ENCODE data around the gene GLDN. TPM values are rescaled to one million over a fixed set of nuclear protein-coding genes. Genes with fewer than 3 reads are reported as not detected.

GLDN gene
- total RNA-seq = 1 to 10 TPM; 2.2 to 9.9 (median 4.3) TPM

- intact Hi-C loops (cut with DNase I) = no loop called here
- Histone ChIP-seq H3K27ac (replicated peaks in 1 of 4) (peak within 1 kb of the TSS; percentile 37 to 69 (median 56)), H3K4me3 (peak within 1 kb of the TSS; percentile 53 to 61 (median 57)), H3K9me3 (no peaks in the 10 kb centered on the region), H3K27me3 (peaks cover 0 to 18% (median 0%) of the 10 kb centered on the region in 4 donors), H3K4me1 (peaks cover 20 to 34% (median 30%) of the 10 kb centered on the region in 4 donors), H3K36me3 (no peaks in the 10 kb centered on the region)
- 20% methylated on average over 11 of the region's 76 CpGs for WGBS
- TF ChIP-seq POLR2AphosphoS5 (IDR thresholded peaks at IDR 0.05) (peak in 1 of 2 donors; percentile 16), POLR2A (IDR thresholded peaks at IDR 0.05; ENCODE audit: low read depth) (no peak), EP300 (IDR thresholded peaks at IDR 0.05) (no peak), CTCF (IDR thresholded peaks at IDR 0.05) (no peak)
- no peak for DNase-seq (ENCODE audit: extremely low spot score)
Observed at GRCh38 chr15:51341366-51342226, at the start of gene GLDN. TSS of gene GLDN (plus strand) at chr15:51341655. CDS start at chr15:51341685, 30 bp downstream.

- Histone ChIP-seq H3K27me3 (no peaks in the 10 kb centered on the region), H3K36me3 (no peaks in the 10 kb centered on the region), H3K4me3 (no peak overlapping the region), H3K9me3 (no peaks in the 10 kb centered on the region), H3K4me1 (peaks cover 3 to 32% (median 13%) of the 10 kb centered on the region in 4 donors), H3K27ac (replicated peaks in 1 of 4) (peak overlapping the region; percentile 44 to 52 (median 44))
- intact Hi-C loops (cut with DNase I) = no loop called here
- WGBS = 32% methylated on average over 2 of the region's 2 CpGs
- TF ChIP-seq POLR2A (IDR thresholded peaks at IDR 0.05; ENCODE audit: low read depth) (no peak), EP300 (IDR thresholded peaks at IDR 0.05) (no peak), POLR2AphosphoS5 (IDR thresholded peaks at IDR 0.05) (no peak), CTCF (IDR thresholded peaks at IDR 0.05) (no peak)
- no peak for DNase-seq (ENCODE audit: extremely low spot score)
Observed at GRCh38 chr15:51298620-51299019, 42.8 kb upstream of the GLDN start.

GRCh38 chr15:51299187-51300015, 42.1 kb upstream of the GLDN start:
- no peak overlapping the region for H3K4me3 ChIP-seq
- no peaks in the 10 kb centered on the region for H3K9me3 ChIP-seq
- WGBS = 80% methylated on average over 5 of the region's 5 CpGs
- TF ChIP-seq POLR2A (IDR thresholded peaks at IDR 0.05; ENCODE audit: low read depth) (no peak), EP300 (IDR thresholded peaks at IDR 0.05) (no peak), POLR2AphosphoS5 (IDR thresholded peaks at IDR 0.05) (no peak), CTCF (IDR thresholded peaks at IDR 0.05) (no peak)
- DNase-seq (ENCODE audit: extremely low spot score) = no peak
- no peaks in the 10 kb centered on the region for H3K36me3 ChIP-seq
- peak overlapping the region; percentile 44 to 52 (median 44) for H3K27ac ChIP-seq (replicated peaks in 1 of 4)
- H3K27me3 ChIP-seq = no peaks in the 10 kb centered on the region
- intact Hi-C loops (cut with DNase I) = no loop called here
- H3K4me1 ChIP-seq = peaks cover 3 to 31% (median 13%) of the 10 kb centered on the region in 4 donors

- 89% methylated on average over 6 of the region's 6 CpGs for WGBS
- DNase-seq (ENCODE audit: extremely low spot score) = no peak
- H3K9me3 ChIP-seq = no peaks in the 10 kb centered on the region
Observed at GRCh38 chr15:51302480-51302879, 39.0 kb upstream of the GLDN start.

More at GRCh38 chr15:51302480-51302879, 39.0 kb upstream of the GLDN start:
- TF ChIP-seq EP300 (IDR thresholded peaks at IDR 0.05) (no peak), POLR2AphosphoS5 (IDR thresholded peaks at IDR 0.05) (no peak), CTCF (IDR thresholded peaks at IDR 0.05) (no peak), POLR2A (IDR thresholded peaks at IDR 0.05; ENCODE audit: low read depth) (no peak)
- Histone ChIP-seq H3K4me1 (peaks cover 3 to 28% (median 18%) of the 10 kb centered on the region in 4 donors), H3K4me3 (no peak overlapping the region), H3K27ac (replicated peaks in 1 of 4) (no peak overlapping the region), H3K36me3 (no peaks in the 10 kb centered on the region), H3K27me3 (no peaks in the 10 kb centered on the region)
- intact Hi-C loops (cut with DNase I) = no loop called here
